IMR-90 (cell line): ENCODE data around the gene XPR1. TPM values are rescaled to one million over a fixed set of nuclear protein-coding genes. Genes with fewer than 3 reads are reported as not detected.

Experiments
- ATAC-seq: fragments of 200-7000 bp; cut with Tn5 transposase; 2 replicates; pipeline ENCODE4 v1.9.1; 2020; ENCODE audit warnings: low read depth, mild to moderate bottlenecking, moderate library complexity
- BruUV-seq: library from RNA; stranded (reverse); fragments of 400-500 nt; replicated peaks from 2 replicates; lab custom pipeline; 2021; lab: Mats Ljungman, UMichigan
- CTCF ChIA-PET: fragments of 300-600 bp; formaldehyde crosslinking; extraction: SDS; loops from one replicate; lab custom pipeline; 2021; ENCODE audit warnings: antibody characterized with exemption; lab: Yijun Ruan, JAX
- POLR2A ChIA-PET: fragments of 300-600 bp; sonication (Branson Sonifier 250); formaldehyde crosslinking; loops from one replicate; lab custom pipeline; 2022; ENCODE audit warnings: antibody characterized with exemption; ENCODE audit not compliant: unreplicated experiment; lab: Charles Lee
- DNase-seq: peaks from one replicate; pipeline ENCODE4 v3.0.0; 2013
- H2AFZ ChIP-seq: replicated peaks from 2 replicates; pipeline ENCODE3; 2013; ENCODE audit warnings: low read length, mild to moderate bottlenecking; ENCODE audit not compliant: poor library complexity
- H2AK5ac ChIP-seq: 2 replicates; pipeline ENCODE4 v1.6.1; 2013; ENCODE audit warnings: low read depth, low read length, inconsistent platforms
- H2AK9ac ChIP-seq: replicated peaks from 2 replicates; pipeline ENCODE3; 2013; ENCODE audit warnings: mild to moderate bottlenecking, low read depth, low read length, moderate library complexity; ENCODE audit not compliant: poor library complexity
- H2BK120ac ChIP-seq: 2 replicates; pipeline ENCODE4 v1.6.1; 2013; ENCODE audit warnings: low read depth, low read length, inconsistent platforms
- H2BK15ac ChIP-seq: 3 replicates; pipeline ENCODE4 v1.6.1; 2013; ENCODE audit warnings: low read depth, low read length, inconsistent platforms
- H2BK20ac ChIP-seq: 2 replicates; pipeline ENCODE4 v1.6.1; 2013; ENCODE audit warnings: low read depth, mild to moderate bottlenecking, inconsistent platforms, low read length, moderate library complexity
- H2BK5ac ChIP-seq: 2 replicates; pipeline ENCODE4 v1.6.1; 2013; ENCODE audit warnings: mild to moderate bottlenecking, low read depth, low read length, inconsistent platforms; ENCODE audit not compliant: poor library complexity, severe bottlenecking
- H3K14ac ChIP-seq: replicated peaks from 2 replicates; pipeline ENCODE4 v1.6.1; 2013; ENCODE audit warnings: low read depth, low read length, inconsistent platforms
- H3K18ac ChIP-seq: 2 replicates; pipeline ENCODE4 v1.6.1; 2013; ENCODE audit warnings: low read depth, low read length, control low read depth
- H3K23ac ChIP-seq: 2 replicates; pipeline ENCODE4 v1.6.1; 2013; ENCODE audit warnings: low read depth, low read length, inconsistent platforms
- H3K27ac ChIP-seq: 2 replicates; pipeline ENCODE4 v1.5.1; 2013; ENCODE audit warnings: mild to moderate bottlenecking, control low read depth, low read length; ENCODE audit not compliant: insufficient read depth
- H3K27me3 ChIP-seq: 2 replicates; pipeline ENCODE4 v1.6.1; 2013; ENCODE audit warnings: low read length; ENCODE audit not compliant: control insufficient read depth, insufficient read depth
- H3K36me3 ChIP-seq: 2 replicates; pipeline ENCODE4 v1.6.1; 2013; ENCODE audit warnings: low read length, mixed read lengths; ENCODE audit not compliant: control insufficient read depth, insufficient read depth
- H3K4ac ChIP-seq: 2 replicates; pipeline ENCODE4 v1.6.1; 2013; ENCODE audit warnings: low read depth, low read length, inconsistent platforms
- H3K4me1 ChIP-seq: 2 replicates; pipeline ENCODE4 v1.6.1; 2013; ENCODE audit warnings: low read length, mixed read lengths; ENCODE audit not compliant: control insufficient read depth, insufficient read depth
- H3K4me2 ChIP-seq: 2 replicates; pipeline ENCODE4 v1.6.1; 2013; ENCODE audit warnings: low read depth, mild to moderate bottlenecking, control low read depth, low read length, moderate library complexity
- H3K4me3 ChIP-seq: 2 replicates; pipeline ENCODE4 v1.5.1; 2013; ENCODE audit warnings: low read depth, mild to moderate bottlenecking, control low read depth, low read length, moderate library complexity; ENCODE audit not compliant: insufficient read depth
- H3K56ac ChIP-seq: 2 replicates; pipeline ENCODE4 v1.6.1; 2013; ENCODE audit warnings: low read length, inconsistent platforms; ENCODE audit not compliant: insufficient read depth; ENCODE audit errors: extremely low read depth
- H3K79me1 ChIP-seq, 2 experiments: 2 replicates each; pipeline ENCODE4 v1.6.1; 2013; ENCODE audit warnings: low read length in 2 of 2, inconsistent platforms in 1 of 2, low read depth in 1 of 2
- H3K9ac ChIP-seq: 2 replicates; pipeline ENCODE4 v1.6.1; 2013; ENCODE audit warnings: low read depth, low read length, control low read depth
- H3K9me1 ChIP-seq: 2 replicates; pipeline ENCODE4 v1.6.1; 2013; ENCODE audit warnings: low read length, inconsistent platforms; ENCODE audit not compliant: insufficient read depth
- H3K9me3 ChIP-seq: 2 replicates; pipeline ENCODE4 v1.6.1; 2013; ENCODE audit warnings: low read length; ENCODE audit not compliant: control insufficient read depth, insufficient read depth
- H4K20me1 ChIP-seq: 2 replicates; pipeline ENCODE4 v1.6.1; 2013; ENCODE audit warnings: low read length, inconsistent platforms; ENCODE audit not compliant: insufficient read depth
- H4K5ac ChIP-seq: 2 replicates; pipeline ENCODE4 v1.6.1; 2013; ENCODE audit warnings: mild to moderate bottlenecking, low read depth, low read length, control low read depth
- H4K8ac ChIP-seq, 2 experiments: 2 replicates each; pipeline ENCODE4 v1.6.1; 2013; ENCODE audit warnings: low read depth in 2 of 2, low read length in 2 of 2, control low read depth in 1 of 2, inconsistent platforms in 1 of 2
- H4K91ac ChIP-seq: 2 replicates; pipeline ENCODE4 v1.6.1; 2013; ENCODE audit warnings: low read depth, low read length, inconsistent platforms; ENCODE audit not compliant: insufficient read depth
- BHLHE40 ChIP-seq: fragments of 150-350 bp; IDR thresholded peaks from 2 replicates; pipeline ENCODE4 v1.6.1; 2016; ENCODE audit warnings: mild to moderate bottlenecking, low read depth, low read length
- CEBPB ChIP-seq: IDR thresholded peaks from 2 replicates; pipeline ENCODE4 v1.6.1; 2012; ENCODE audit warnings: low read depth, low read length, improper control_type of control experiment
- CHD1 ChIP-seq: IDR thresholded peaks from 2 replicates; pipeline ENCODE4 v1.6.1; 2012; ENCODE audit warnings: low read depth, low read length, improper control_type of control experiment
- CTCF ChIP-seq: conservative IDR thresholded peaks from 2 replicates; pipeline ENCODE4 v1.5.1; 2012; ENCODE audit warnings: mild to moderate bottlenecking, low read depth, low read length, improper control_type of control experiment
- ELK1 ChIP-seq: fragments of 150-350 bp; IDR thresholded peaks from 2 replicates; pipeline ENCODE4 v1.6.1; 2016; ENCODE audit warnings: low read depth, mild to moderate bottlenecking, low read length, moderate library complexity, borderline replicate concordance
- MAFK ChIP-seq: IDR thresholded peaks from 2 replicates; pipeline ENCODE4 v1.6.1; 2012; ENCODE audit warnings: low read depth, low read length, improper control_type of control experiment
- MAZ ChIP-seq: IDR thresholded peaks from 2 replicates; pipeline ENCODE4 v1.6.1; 2012; ENCODE audit warnings: low read depth, mild to moderate bottlenecking, low read length, improper control_type of control experiment, moderate library complexity, borderline replicate concordance
- MXI1 ChIP-seq: IDR thresholded peaks from 2 replicates; pipeline ENCODE4 v1.6.1; 2012; ENCODE audit warnings: low read depth, mild to moderate bottlenecking, low read length, moderate library complexity, borderline replicate concordance
- NFE2L2 ChIP-seq: fragments of 150-350 bp; IDR thresholded peaks from 2 replicates; pipeline ENCODE4 v1.6.1; 2016; ENCODE audit warnings: low read depth, mild to moderate bottlenecking, low read length
- POLR2A ChIP-seq: IDR thresholded peaks from 2 replicates; pipeline ENCODE4 v1.6.1; 2012; ENCODE audit warnings: mild to moderate bottlenecking, low read depth, low read length
- RAD21 ChIP-seq: IDR thresholded peaks from 2 replicates; pipeline ENCODE4 v1.6.1; 2012; ENCODE audit warnings: low read length, improper control_type of control experiment
- RCOR1 ChIP-seq: IDR thresholded peaks from 2 replicates; pipeline ENCODE4 v1.6.1; 2012; ENCODE audit warnings: mild to moderate bottlenecking, low read length, improper control_type of control experiment; ENCODE audit not compliant: insufficient replicate concordance
- RFX5 ChIP-seq: IDR thresholded peaks from 2 replicates; pipeline ENCODE4 v1.8.0; 2012; ENCODE audit warnings: low read depth, mild to moderate bottlenecking, low read length, moderate library complexity
- SMC3 ChIP-seq: fragments of 150-350 bp; IDR thresholded peaks from 2 replicates; pipeline ENCODE4 v1.6.1; 2016; ENCODE audit warnings: low read depth, mild to moderate bottlenecking, antibody characterized with exemption, low read length, moderate library complexity
- USF2 ChIP-seq: fragments of 150-350 bp; IDR thresholded peaks from 2 replicates; pipeline ENCODE4 v1.6.1; 2017; ENCODE audit warnings: mild to moderate bottlenecking, antibody characterized with exemption, low read length, low read depth
- WGBS, 2 experiments: methylation state at CpG; one replicate each; pipeline versions ENCODE4 v1.1.5 to v1.1.7; 2013; ENCODE audit warnings: missing lambda C conversion rate in 2 of 2; ENCODE audit not compliant: insufficient read length in 1 of 2; ENCODE audit errors: extremely low coverage in 2 of 2; 5-methylcytosine and 5-hydroxymethylcytosine counted together
- dilution Hi-C: fragments of 300-500 bp; cut with HindIII; formaldehyde crosslinking; loops from one replicate; pipeline ENCODE4 v1.14.3; 2018; ENCODE audit warnings: low sequenced_read_pairs; ENCODE audit not compliant: unreplicated experiment
- in situ Hi-C: fragments of 300-500 bp; cut with MboI; formaldehyde crosslinking; loops from 3 replicates; pipeline ENCODE4 v1.14.3; 2019; ENCODE audit warnings: low sequenced_read_pairs, inconsistent platforms, mixed read lengths
- intact Hi-C: fragments of 100-400 bp; cut with micrococcal nuclease; formaldehyde crosslinking; loops from 2 replicates; pipeline ENCODE4 v1.10.0; 2022
- polyA plus RNA-seq, 3 experiments: library from polyadenylated mRNA; depleted of rRNA; stranded (reverse); fragments of >200 nt; gene quantifications; 2 replicates each; pipeline ENCODE4 v1.2.3, GENCODE V29; 2012; ENCODE audit warnings: low replicate concordance in 1 of 3
- total RNA-seq: library from RNA; depleted of rRNA; stranded (reverse); fragments of >200 nt; gene quantifications from 2 replicates; pipeline ENCODE4 v1.2.3, GENCODE V29; 2012

The XPR1 gene
- total and polyA plus RNA-seq, 2 of the 4 experiments (the other 2 are of a cell fraction): 11.8 to 25.1 TPM

- no peak overlapping the region for H3K18ac ChIP-seq
- ATAC-seq (no peak), DNase-seq (no peak)
- no peaks in the 10 kb centered on the region for H3K4me1 ChIP-seq
- H3K27ac ChIP-seq: no peak overlapping the region
- in situ Hi-C loops: no loop called here
- H3K4me2 ChIP-seq: no peak overlapping the region
- no peaks in the 10 kb centered on the region for H3K9me3 ChIP-seq
- H2BK15ac ChIP-seq: no peak overlapping the region
- H2BK120ac ChIP-seq: no peak overlapping the region
- no peak overlapping the region for H2BK20ac ChIP-seq
- no peak overlapping the region for H2AK9ac ChIP-seq
- H2AK5ac ChIP-seq: no peak overlapping the region
- H4K5ac ChIP-seq: no peak overlapping the region
- peaks cover 25% of the 10 kb centered on the region; the same call in 1 of the 2 replicates for H3K36me3 ChIP-seq
- H3K4me3 ChIP-seq: no peak overlapping the region
- no peak overlapping the region for H4K8ac ChIP-seq
- no peak overlapping the region for H3K14ac ChIP-seq
- no peaks in the 10 kb centered on the region for H3K79me1 ChIP-seq
- no peak overlapping the region for H3K23ac ChIP-seq
- H4K20me1 ChIP-seq: no peaks in the 10 kb centered on the region
- 87% methylated on average over 30 of the region's 45 CpGs; no CpG with 5 or more reads in 1 of the 2 experiments for WGBS, 2 experiments
- H2AFZ ChIP-seq: no peak overlapping the region
- peaks cover 4% of the 10 kb centered on the region; the same call in 1 of the 2 replicates for H3K9me1 ChIP-seq
- BruUV-seq: no TSS peak
- POLR2A ChIA-PET: no interaction called here
- CTCF ChIA-PET: no interaction called here
- H3K4ac ChIP-seq: no peak overlapping the region
- H3K27me3 ChIP-seq: no peaks in the 10 kb centered on the region
- no peak overlapping the region for H3K9ac ChIP-seq
- no peak overlapping the region for H2BK5ac ChIP-seq
- intact Hi-C loops: no loop called here
- dilution Hi-C loops: no loop called here
- H3K56ac ChIP-seq: no peak overlapping the region
- no peak overlapping the region for H4K91ac ChIP-seq
- TF ChIP-seq RCOR1 (no peak), ELK1 (no peak), RAD21 (no peak), NFE2L2 (no peak), CHD1 (no peak), USF2 (no peak), MXI1 (no peak), POLR2A (no peak), BHLHE40 (no peak), SMC3 (no peak), MAFK (no peak), MAZ (no peak), CEBPB (no peak), RFX5 (no peak), CTCF (no peak)
Measured at GRCh38 chr1:180935326-180936109, 303.7 kb downstream of the XPR1 start.
